ENCODE results near the gene MAP2K2.

DNA sequence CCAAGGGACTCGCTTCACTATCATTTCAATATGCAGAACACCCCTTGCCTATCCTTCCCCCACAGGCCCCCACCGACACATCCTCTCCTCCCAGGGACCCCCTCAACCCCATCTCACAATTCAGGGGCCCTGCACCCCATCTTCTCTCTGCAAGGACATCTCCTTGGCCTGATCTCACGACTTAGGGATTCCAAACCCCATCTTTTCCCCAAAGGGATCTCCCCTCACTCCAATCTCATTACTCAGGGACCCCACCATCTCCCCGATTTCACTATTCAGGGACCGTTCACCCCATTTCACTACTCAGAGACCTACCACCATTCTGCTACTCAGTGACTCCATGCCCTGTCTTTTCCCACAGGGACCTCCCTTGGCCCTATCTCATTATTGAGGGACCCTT, 1.4 kb downstream of the MAP2K2 start:
- TF ChIP-seq, protein P1, sequence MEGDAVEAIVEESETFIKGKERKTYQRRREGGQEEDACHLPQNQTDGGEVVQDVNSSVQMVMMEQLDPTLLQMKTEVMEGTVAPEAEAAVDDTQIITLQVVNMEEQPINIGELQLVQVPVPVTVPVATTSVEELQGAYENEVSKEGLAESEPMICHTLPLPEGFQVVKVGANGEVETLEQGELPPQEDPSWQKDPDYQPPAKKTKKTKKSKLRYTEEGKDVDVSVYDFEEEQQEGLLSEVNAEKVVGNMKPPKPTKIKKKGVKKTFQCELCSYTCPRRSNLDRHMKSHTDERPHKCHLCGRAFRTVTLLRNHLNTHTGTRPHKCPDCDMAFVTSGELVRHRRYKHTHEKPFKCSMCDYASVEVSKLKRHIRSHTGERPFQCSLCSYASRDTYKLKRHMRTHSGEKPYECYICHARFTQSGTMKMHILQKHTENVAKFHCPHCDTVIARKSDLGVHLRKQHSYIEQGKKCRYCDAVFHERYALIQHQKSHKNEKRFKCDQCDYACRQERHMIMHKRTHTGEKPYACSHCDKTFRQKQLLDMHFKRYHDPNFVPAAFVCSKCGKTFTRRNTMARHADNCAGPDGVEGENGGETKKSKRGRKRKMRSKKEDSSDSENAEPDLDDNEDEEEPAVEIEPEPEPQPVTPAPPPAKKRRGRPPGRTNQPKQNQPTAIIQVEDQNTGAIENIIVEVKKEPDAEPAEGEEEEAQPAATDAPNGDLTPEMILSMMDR (conservative IDR thresholded peaks at IDR 0.05; ENCODE audit: low read length), result no peak
- TF ChIP-seq EZH2phosphoT487 (IDR thresholded peaks at IDR 0.05; ENCODE audit: borderline replicate concordance), result no peak

All from Loucy (cell line).